HL-60 (cell line): ENCODE data around the gene CHSY3.

Source experiments
- DNase-seq, 2 experiments: peaks; one replicate each; pipeline ENCODE4 v3.0.0-alpha.2; 2010 to 2020; ENCODE audit warnings: low read depth in 1 of 2, low spot score in 1 of 2
- H3K27ac ChIP-seq: fragments of 250-450 bp; sonication (Bioruptor Pico); replicated peaks from 2 replicates; pipeline ENCODE4 v1.5.1; 2020; ENCODE audit warnings: mild to moderate bottlenecking, moderate library complexity
- H3K27me3 ChIP-seq: fragments of 250-450 bp; sonication (Bioruptor Pico); 2 replicates; pipeline ENCODE4 v1.5.1; 2021; ENCODE audit warnings: mild to moderate bottlenecking, moderate library complexity; ENCODE audit not compliant: insufficient read depth, poor library complexity, severe bottlenecking
- H3K4me3 ChIP-seq: replicated peaks from 2 replicates; pipeline ENCODE4 v1.5.1; 2011; ENCODE audit warnings: mild to moderate bottlenecking, control low read depth, low read length; ENCODE audit not compliant: insufficient read depth
- GABPA ChIP-seq: IDR thresholded peaks from 2 replicates; pipeline ENCODE4 v1.6.1; 2012; ENCODE audit warnings: low read depth
- POLR2AphosphoS5 ChIP-seq: IDR thresholded peaks from 2 replicates; pipeline ENCODE4 v1.6.1; 2012; ENCODE audit warnings: low read depth
- SPI1 ChIP-seq: IDR thresholded peaks from 2 replicates; pipeline ENCODE4 v1.6.1; 2012; ENCODE audit warnings: low read depth, mild to moderate bottlenecking, borderline replicate concordance
- TF ChIP-seq, protein P1 (sequence below): IDR thresholded peaks from 2 replicates; pipeline ENCODE4 v1.6.1; 2012; ENCODE audit warnings: low read depth; ENCODE audit not compliant: insufficient replicate concordance
- TF ChIP-seq, protein P2 (sequence below): IDR thresholded peaks from one replicate; pipeline ENCODE4 v1.5.1; 2011; ENCODE audit warnings: low read length, control low read depth, inconsistent platforms; ENCODE audit not compliant: insufficient read depth

CHSY3 gene

DNA sequence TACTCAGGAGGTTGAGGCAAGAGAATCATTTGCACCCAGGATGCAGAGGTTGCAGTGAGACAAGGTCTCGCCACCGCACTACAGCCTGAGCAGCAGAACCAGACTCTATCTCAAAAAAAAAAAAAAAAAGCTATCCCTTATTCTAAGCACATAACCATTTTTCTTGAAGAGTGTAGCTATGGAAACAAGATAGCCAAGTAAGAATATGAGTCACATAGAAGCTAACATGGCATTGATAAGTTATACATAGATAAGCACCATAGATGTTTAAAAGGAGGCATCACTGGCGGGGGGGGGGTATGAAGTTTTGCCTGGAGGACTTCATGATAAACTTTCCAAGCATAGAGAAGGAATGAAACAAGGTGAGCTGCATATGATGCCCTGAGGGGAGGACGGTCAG, 26.0 kb downstream of the CHSY3 start:
- no peak for TF ChIP-seq GABPA
- no peak for TF ChIP-seq POLR2AphosphoS5
- Histone ChIP-seq H3K4me3 (no peak overlapping the region), H3K27me3 (no peaks in the 10 kb centered on the region), H3K27ac (no peak overlapping the region)
- no peak for DNase-seq

DNA sequence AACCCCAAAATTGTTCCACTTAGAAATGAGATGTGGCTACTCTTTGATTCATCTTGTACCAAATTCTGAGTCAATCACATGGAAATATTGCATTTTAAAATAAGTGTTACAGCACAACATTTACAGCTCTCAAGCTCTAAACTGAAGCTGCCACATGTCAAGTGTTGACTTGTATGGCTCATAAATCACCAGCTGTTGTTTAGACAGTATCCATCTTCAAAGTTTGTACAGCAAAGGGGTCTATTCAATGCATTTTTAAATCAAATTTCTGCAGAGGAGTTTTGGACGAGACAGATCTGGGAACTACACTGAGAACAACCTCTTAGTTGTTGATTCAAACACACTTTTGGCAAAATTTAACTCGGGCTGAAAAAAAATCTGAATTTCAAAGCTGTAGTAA, 31.4 kb downstream of the CHSY3 start:
- H3K27me3 ChIP-seq, result no peaks in the 10 kb centered on the region
- TF ChIP-seq, protein P1, sequence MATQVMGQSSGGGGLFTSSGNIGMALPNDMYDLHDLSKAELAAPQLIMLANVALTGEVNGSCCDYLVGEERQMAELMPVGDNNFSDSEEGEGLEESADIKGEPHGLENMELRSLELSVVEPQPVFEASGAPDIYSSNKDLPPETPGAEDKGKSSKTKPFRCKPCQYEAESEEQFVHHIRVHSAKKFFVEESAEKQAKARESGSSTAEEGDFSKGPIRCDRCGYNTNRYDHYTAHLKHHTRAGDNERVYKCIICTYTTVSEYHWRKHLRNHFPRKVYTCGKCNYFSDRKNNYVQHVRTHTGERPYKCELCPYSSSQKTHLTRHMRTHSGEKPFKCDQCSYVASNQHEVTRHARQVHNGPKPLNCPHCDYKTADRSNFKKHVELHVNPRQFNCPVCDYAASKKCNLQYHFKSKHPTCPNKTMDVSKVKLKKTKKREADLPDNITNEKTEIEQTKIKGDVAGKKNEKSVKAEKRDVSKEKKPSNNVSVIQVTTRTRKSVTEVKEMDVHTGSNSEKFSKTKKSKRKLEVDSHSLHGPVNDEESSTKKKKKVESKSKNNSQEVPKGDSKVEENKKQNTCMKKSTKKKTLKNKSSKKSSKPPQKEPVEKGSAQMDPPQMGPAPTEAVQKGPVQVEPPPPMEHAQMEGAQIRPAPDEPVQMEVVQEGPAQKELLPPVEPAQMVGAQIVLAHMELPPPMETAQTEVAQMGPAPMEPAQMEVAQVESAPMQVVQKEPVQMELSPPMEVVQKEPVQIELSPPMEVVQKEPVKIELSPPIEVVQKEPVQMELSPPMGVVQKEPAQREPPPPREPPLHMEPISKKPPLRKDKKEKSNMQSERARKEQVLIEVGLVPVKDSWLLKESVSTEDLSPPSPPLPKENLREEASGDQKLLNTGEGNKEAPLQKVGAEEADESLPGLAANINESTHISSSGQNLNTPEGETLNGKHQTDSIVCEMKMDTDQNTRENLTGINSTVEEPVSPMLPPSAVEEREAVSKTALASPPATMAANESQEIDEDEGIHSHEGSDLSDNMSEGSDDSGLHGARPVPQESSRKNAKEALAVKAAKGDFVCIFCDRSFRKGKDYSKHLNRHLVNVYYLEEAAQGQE, result no peak
- TF ChIP-seq, protein P2, sequence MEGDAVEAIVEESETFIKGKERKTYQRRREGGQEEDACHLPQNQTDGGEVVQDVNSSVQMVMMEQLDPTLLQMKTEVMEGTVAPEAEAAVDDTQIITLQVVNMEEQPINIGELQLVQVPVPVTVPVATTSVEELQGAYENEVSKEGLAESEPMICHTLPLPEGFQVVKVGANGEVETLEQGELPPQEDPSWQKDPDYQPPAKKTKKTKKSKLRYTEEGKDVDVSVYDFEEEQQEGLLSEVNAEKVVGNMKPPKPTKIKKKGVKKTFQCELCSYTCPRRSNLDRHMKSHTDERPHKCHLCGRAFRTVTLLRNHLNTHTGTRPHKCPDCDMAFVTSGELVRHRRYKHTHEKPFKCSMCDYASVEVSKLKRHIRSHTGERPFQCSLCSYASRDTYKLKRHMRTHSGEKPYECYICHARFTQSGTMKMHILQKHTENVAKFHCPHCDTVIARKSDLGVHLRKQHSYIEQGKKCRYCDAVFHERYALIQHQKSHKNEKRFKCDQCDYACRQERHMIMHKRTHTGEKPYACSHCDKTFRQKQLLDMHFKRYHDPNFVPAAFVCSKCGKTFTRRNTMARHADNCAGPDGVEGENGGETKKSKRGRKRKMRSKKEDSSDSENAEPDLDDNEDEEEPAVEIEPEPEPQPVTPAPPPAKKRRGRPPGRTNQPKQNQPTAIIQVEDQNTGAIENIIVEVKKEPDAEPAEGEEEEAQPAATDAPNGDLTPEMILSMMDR, result no peak
- TF ChIP-seq POLR2AphosphoS5, result no peak
- no peak for TF ChIP-seq GABPA
- no peak for TF ChIP-seq SPI1
- H3K4me3 ChIP-seq, result no peak overlapping the region
- no peak overlapping the region for H3K27ac ChIP-seq
- DNase-seq, result no peak

DNA sequence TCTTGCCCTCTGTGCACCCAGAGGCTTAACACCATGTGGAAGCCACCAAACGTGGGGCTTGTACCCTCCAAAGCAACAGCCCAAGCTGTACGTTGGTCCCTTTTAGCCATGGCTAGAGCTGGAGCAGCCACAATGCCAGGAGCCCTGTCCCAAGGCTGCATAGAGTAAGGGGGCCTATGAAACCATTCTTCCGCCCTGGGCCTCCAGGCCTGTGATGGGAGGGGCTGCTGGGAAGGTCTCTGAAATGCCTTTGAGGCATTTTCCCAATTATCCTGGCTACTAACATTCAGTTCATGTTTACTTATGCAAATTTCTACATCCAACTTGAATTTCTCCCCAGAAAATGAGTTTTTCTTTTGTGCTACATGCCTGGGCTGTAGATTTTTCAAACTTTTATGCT, 33.8 kb downstream of the CHSY3 start:
- Histone ChIP-seq H3K4me3 (no peak overlapping the region), H3K27me3 (no peaks in the 10 kb centered on the region), H3K27ac (no peak overlapping the region)
- DNase-seq, result no peak
- no peak for TF ChIP-seq GABPA

DNA sequence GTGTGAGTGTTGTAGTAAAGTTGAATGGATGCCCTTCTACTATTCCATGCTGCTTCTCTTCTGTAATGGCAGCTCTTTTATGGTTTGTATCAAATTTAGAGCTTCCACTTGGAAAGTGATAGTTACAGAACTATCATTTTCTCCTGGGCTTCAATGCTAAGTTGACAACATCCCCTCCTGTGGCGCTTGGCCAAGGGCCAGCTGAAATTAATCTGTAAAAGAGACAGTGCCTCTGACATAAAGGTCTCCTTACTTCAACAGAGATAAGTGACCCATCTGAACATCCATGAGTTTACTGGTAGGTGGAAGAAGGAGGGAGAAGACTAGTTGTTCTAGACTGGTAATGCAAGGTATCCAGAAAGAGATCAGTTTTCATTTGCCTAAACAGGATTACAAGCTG, 39.7 kb downstream of the CHSY3 start:
- no peak overlapping the region for H3K27ac ChIP-seq
- TF ChIP-seq SPI1 (no peak), GABPA (no peak), POLR2AphosphoS5 (no peak)
- TF ChIP-seq, protein P2, result no peak
- TF ChIP-seq, protein P1, result no peak
- H3K27me3 ChIP-seq, result no peaks in the 10 kb centered on the region
- no peak for DNase-seq
- H3K4me3 ChIP-seq, result no peak overlapping the region

DNA sequence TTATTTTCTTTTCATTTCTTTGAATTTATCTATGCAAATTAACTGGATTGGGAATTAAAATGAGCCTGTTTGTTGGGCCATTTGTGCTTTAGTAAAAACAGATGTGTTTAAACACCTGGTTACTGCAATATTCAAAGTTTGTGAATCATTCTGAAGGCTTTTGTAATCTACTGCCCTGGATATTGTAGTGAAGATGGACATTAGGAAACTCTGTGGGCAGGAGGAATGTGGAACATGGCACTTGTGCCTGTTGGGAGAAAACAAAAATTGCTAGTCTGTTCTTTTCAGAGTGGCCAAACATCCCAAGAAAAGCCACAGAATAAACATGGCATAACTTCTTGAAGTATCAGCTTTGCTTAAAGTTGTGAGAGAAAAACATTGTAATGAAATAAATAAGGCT, 40.8 kb downstream of the CHSY3 start:
- Histone ChIP-seq H3K27ac (no peak overlapping the region), H3K4me3 (no peak overlapping the region), H3K27me3 (no peaks in the 10 kb centered on the region)
- no peak for DNase-seq
- TF ChIP-seq POLR2AphosphoS5, result no peak
- no peak for TF ChIP-seq GABPA
- TF ChIP-seq, protein P1, result no peak
- TF ChIP-seq SPI1, result no peak
- TF ChIP-seq, protein P2, result no peak
